ENCODE results near the gene ATXN7L1.

Gene ATXN7L1

GRCh38 chr7:105675934-105676371, 200.4 kb downstream of the ATXN7L1 start:
- no peak for DNase-seq (ENCODE audit: low spot score)

- DNase-seq (ENCODE audit: low spot score), result no peak
These were observed 202.0 kb downstream of the ATXN7L1 start for GRCh38 chr7:105674200-105674920.

- no peak for DNase-seq (ENCODE audit: low spot score)
These were observed 202.9 kb downstream of the ATXN7L1 start for GRCh38 chr7:105673367-105674084.

- no peak for DNase-seq (ENCODE audit: low spot score)
These were observed 203.6 kb downstream of the ATXN7L1 start for GRCh38 chr7:105672801-105673200.

GRCh38 chr7:105666324-105666723, 210.1 kb downstream of the ATXN7L1 start:
- DNase-seq (ENCODE audit: low spot score), result no peak

GRCh38 chr7:105665684-105666083, 210.7 kb downstream of the ATXN7L1 start:
- no peak for DNase-seq (ENCODE audit: low spot score)

GRCh38 chr7:105664816-105665525, 211.4 kb downstream of the ATXN7L1 start:
- peak; percentile 40 for DNase-seq (ENCODE audit: low spot score)

- DNase-seq (ENCODE audit: low spot score), result no peak
These were observed 213.4 kb downstream of the ATXN7L1 start for GRCh38 chr7:105662998-105663397.

GRCh38 chr7:105661625-105662024, 214.8 kb downstream of the ATXN7L1 start:
- no peak for DNase-seq (ENCODE audit: low spot score)

GRCh38 chr7:105656922-105657521, 219.4 kb downstream of the ATXN7L1 start:
- DNase-seq (ENCODE audit: low spot score), result peak; percentile 56

- DNase-seq (ENCODE audit: low spot score), result no peak
These were observed 220.7 kb downstream of the ATXN7L1 start for GRCh38 chr7:105655500-105656380.

- peak; percentile 42 for DNase-seq (ENCODE audit: low spot score)
These were observed 221.3 kb downstream of the ATXN7L1 start for GRCh38 chr7:105655067-105655466.

- DNase-seq (ENCODE audit: low spot score), result no peak
These were observed 222.2 kb downstream of the ATXN7L1 start for GRCh38 chr7:105654095-105654686.

- no peak for DNase-seq (ENCODE audit: low spot score)
These were observed 222.9 kb downstream of the ATXN7L1 start for GRCh38 chr7:105653441-105654005.

GRCh38 chr7:105652359-105652993, 223.9 kb downstream of the ATXN7L1 start:
- peak; percentile 94 for DNase-seq (ENCODE audit: low spot score)

- DNase-seq (ENCODE audit: low spot score), result no peak
These were observed 224.6 kb downstream of the ATXN7L1 start for GRCh38 chr7:105651798-105652197.

- no peak for DNase-seq (ENCODE audit: low spot score)
These were observed 225.9 kb downstream of the ATXN7L1 start for GRCh38 chr7:105650382-105650970.

- peak; percentile 85 for DNase-seq (ENCODE audit: low spot score)
These were observed 226.5 kb downstream of the ATXN7L1 start for GRCh38 chr7:105649727-105650381.

Measured in AG20443 (cell line).